HCT116 (cell line): ENCODE measurements around the gene CUX1. TPM values are rescaled to one million over a fixed set of nuclear protein-coding genes. Genes with fewer than 3 reads are reported as not detected.
"Not testable (repeated sequence)": the region's sequence is repeated elsewhere in the genome, so short reads cannot be mapped to it uniquely, and the experiment has no call there.

Experiments used
- ATAC-seq: fragments of 200-7000 bp; cut with Tn5 transposase; 2 replicates; pipeline ENCODE4 v1.9.1; 2020; ENCODE audit warnings: mild to moderate bottlenecking, moderate library complexity
- BruUV-seq: library from RNA; stranded (reverse); fragments of 400-500 nt; replicated peaks from 2 replicates; lab custom pipeline; 2021; lab: Mats Ljungman, UMichigan
- CTCF ChIA-PET: fragments of 300-600 bp; sonication (Branson Sonifier 250); formaldehyde crosslinking; loops from one replicate; lab custom pipeline; 2021; ENCODE audit warnings: antibody characterized with exemption; lab: Charles Lee
- POLR2A ChIA-PET: fragments of 300-600, 350-600 bp; sonication (Branson Sonifier 250); formaldehyde crosslinking; loops from one replicate; lab custom pipeline; 2021; ENCODE audit warnings: antibody characterized with exemption; lab: Charles Lee
- RAD21 ChIA-PET, 2 experiments: fragments of 300-600 bp; sonication (Branson Sonifier 250); formaldehyde crosslinking; loops; one replicate each; lab custom pipeline; 2023; ENCODE audit warnings: low total read pairs in 2 of 2; ENCODE audit not compliant: uncharacterized antibody in 2 of 2, unreplicated experiment in 2 of 2, low non-redundant PET in 1 of 2; lab: Charles Lee
- DNase-seq: peaks from one replicate; pipeline ENCODE4 v3.0.0-alpha.2; 2010; ENCODE audit warnings: low read depth, low spot score
- H2AFZ ChIP-seq: fragments of 200-600 bp; shearing (Covaris generic), sonication (generic); 2 replicates; pipeline ENCODE4 v1.6.1; 2017; ENCODE audit warnings: low read depth, mixed run types, mixed read lengths, antibody characterized with exemption, low read length; ENCODE audit not compliant: poor library complexity, severe bottlenecking
- H3K27ac ChIP-seq: 2 replicates; pipeline ENCODE4 v1.5.1; 2012; ENCODE audit warnings: low read depth, low read length
- H3K27me3 ChIP-seq: fragments of 200-600 bp; sonication (generic); 2 replicates; pipeline ENCODE4 v1.6.1; 2016; ENCODE audit warnings: mixed run types, low read length, mixed read lengths; ENCODE audit not compliant: insufficient read depth
- H3K36me3 ChIP-seq, 2 experiments: fragments of 200-500 bp in 1 of 2; fragments of 200-600 bp in 1 of 2; sonication (Bioruptor generic) in 1 of 2; sonication (generic) in 1 of 2; 2 replicates each; pipeline versions ENCODE4 v1.5.1 to v1.6.1; 2014 to 2016; ENCODE audit warnings: low read length in 2 of 2, inconsistent platforms in 1 of 2, mixed read lengths in 1 of 2, mixed run types in 1 of 2; ENCODE audit not compliant: insufficient read depth in 2 of 2, control insufficient read depth in 1 of 2
- H3K4me1 ChIP-seq, 2 experiments: fragments of 200-600 bp in 1 of 2; sonication (generic) in 1 of 2; 2 replicates each; pipeline versions ENCODE4 v1.5.1 to v1.6.1; 2012 to 2017; ENCODE audit warnings: low read length in 2 of 2, inconsistent platforms in 1 of 2, mild to moderate bottlenecking in 1 of 2, mixed read lengths in 1 of 2, mixed run types in 1 of 2, moderate library complexity in 1 of 2; ENCODE audit not compliant: insufficient read depth in 2 of 2, control insufficient read depth in 1 of 2
- H3K4me2 ChIP-seq: fragments of 200-600 bp; sonication (generic); 2 replicates; pipeline ENCODE4 v1.6.1; 2017; ENCODE audit warnings: mixed run types, low read length, mixed read lengths
- H3K4me3 ChIP-seq, 2 experiments: fragments of 200-600 bp in 1 of 2; sonication (generic) in 1 of 2; replicated peaks in 1 of 2; 2 replicates each; pipeline ENCODE4 v1.5.1; 2011 to 2016; ENCODE audit warnings: low read length in 2 of 2, control low read depth in 1 of 2, low read depth in 1 of 2, mild to moderate bottlenecking in 1 of 2, mixed read lengths in 1 of 2, mixed run types in 1 of 2
- H3K79me2 ChIP-seq: fragments of 200-600 bp; sonication (generic); 2 replicates; pipeline ENCODE4 v1.6.1; 2017; ENCODE audit warnings: mild to moderate bottlenecking, mixed run types, low read length, moderate library complexity, mixed read lengths; ENCODE audit not compliant: insufficient read depth
- H3K9ac ChIP-seq: fragments of 200-600 bp; sonication (generic); 2 replicates; pipeline ENCODE4 v1.6.1; 2016; ENCODE audit warnings: low read length, mixed read lengths
- H3K9me2 ChIP-seq: fragments of 200-600 bp; sonication (generic), shearing (Covaris generic); 2 replicates; pipeline ENCODE4 v1.6.1; 2017; ENCODE audit warnings: mixed run types, mild to moderate bottlenecking, moderate library complexity; ENCODE audit not compliant: insufficient read depth
- H3K9me3 ChIP-seq, 2 experiments: fragments of 200-500 bp in 1 of 2; fragments of 200-600 bp in 1 of 2; sonication (Bioruptor generic) in 1 of 2; sonication (generic) in 1 of 2; 2 replicates each; pipeline ENCODE4 v1.6.1; 2014 to 2017; ENCODE audit warnings: low read length in 2 of 2, mixed read lengths in 2 of 2, inconsistent platforms in 1 of 2, low read depth in 1 of 2, mild to moderate bottlenecking in 1 of 2, mixed run types in 1 of 2, moderate library complexity in 1 of 2; ENCODE audit not compliant: control insufficient read depth in 1 of 2, insufficient read depth in 1 of 2
- H4K20me1 ChIP-seq: fragments of 200-600 bp; sonication (generic), shearing (Covaris generic); 2 replicates; pipeline ENCODE4 v1.6.1; 2017; ENCODE audit warnings: mixed run types, mild to moderate bottlenecking, moderate library complexity; ENCODE audit not compliant: insufficient read depth
- CEBPB ChIP-seq: IDR thresholded peaks from 2 replicates; pipeline ENCODE4 v1.6.1; 2012; ENCODE audit warnings: low read depth
- EGR1 ChIP-seq: IDR thresholded peaks from 2 replicates; pipeline ENCODE4 v1.6.1; 2012; ENCODE audit warnings: low read depth
- ELF1 ChIP-seq: IDR thresholded peaks from 2 replicates; pipeline ENCODE4 v1.6.1; 2012; ENCODE audit warnings: low read depth, borderline replicate concordance
- FOSL1 ChIP-seq: IDR thresholded peaks from 2 replicates; pipeline ENCODE4 v1.6.1; 2012; ENCODE audit warnings: low read depth
- JUND ChIP-seq: IDR thresholded peaks from 2 replicates; pipeline ENCODE4 v1.6.1; 2012
- MAX ChIP-seq: IDR thresholded peaks from 2 replicates; pipeline ENCODE4 v1.6.1; 2012
- POLR2A ChIP-seq: IDR thresholded peaks from 2 replicates; pipeline ENCODE4 v1.7.0; 2011; ENCODE audit warnings: borderline replicate concordance; ENCODE audit not compliant: insufficient read depth, insufficient read length; ENCODE audit errors: extremely low read depth
- POLR2AphosphoS5 ChIP-seq: IDR thresholded peaks from 2 replicates; pipeline ENCODE4 v1.6.1; 2011; ENCODE audit warnings: mild to moderate bottlenecking, low read depth, low read length, moderate library complexity
- RAD21 ChIP-seq: IDR thresholded peaks from 2 replicates; pipeline ENCODE4 v1.6.1; 2012; ENCODE audit warnings: low read depth, mild to moderate bottlenecking
- SIN3A ChIP-seq: IDR thresholded peaks from 2 replicates; pipeline ENCODE4 v1.6.1; 2012; ENCODE audit warnings: low read depth
- SP1 ChIP-seq: IDR thresholded peaks from 2 replicates; pipeline ENCODE4 v1.6.1; 2012; ENCODE audit warnings: low read depth
- TCF7L2 ChIP-seq: IDR thresholded peaks from 2 replicates; pipeline ENCODE4 v1.7.0; 2011; ENCODE audit warnings: borderline replicate concordance, inconsistent platforms; ENCODE audit not compliant: insufficient read depth, insufficient read length; ENCODE audit errors: extremely low read depth
- ZBTB33 ChIP-seq: IDR thresholded peaks from 2 replicates; pipeline ENCODE4 v1.6.1; 2011; ENCODE audit warnings: mild to moderate bottlenecking, low read length, moderate library complexity; ENCODE audit not compliant: insufficient replicate concordance; ENCODE audit errors: extremely low read depth
- ZFX ChIP-seq: fragments of 450-650 bp; IDR thresholded peaks from 2 replicates; pipeline ENCODE4 v1.6.1; 2017
- intact Hi-C: fragments of 100-400 bp; cut with micrococcal nuclease; formaldehyde crosslinking; loops from 2 replicates; pipeline ENCODE4 v1.10.0; 2022
- total RNA-seq: library from RNA; stranded (reverse); gene quantifications from one replicate; pipeline ENCODE4 v1.2.1, GENCODE V29; 2021; ENCODE audit not compliant: unreplicated experiment

Gene CUX1
- total RNA-seq, 1 experiment from 2014 or later: 68.9 TPM

GRCh38 chr7:101849314-101849713 lies 31.9 kb downstream of the CUX1 start:
- H3K4me3 ChIP-seq, H3K9me2 ChIP-seq, H3K9ac ChIP-seq, RAD21 ChIA-PET, CTCF ChIA-PET, H3K4me1 ChIP-seq, H3K27ac ChIP-seq, DNase-seq, H3K4me2 ChIP-seq, POLR2A ChIA-PET, intact Hi-C loops, H3K36me3 ChIP-seq, H3K27me3 ChIP-seq, H4K20me1 ChIP-seq, BruUV-seq, ATAC-seq, H2AFZ ChIP-seq: not testable (repeated sequence)
- Histone ChIP-seq H3K79me2 (peaks cover 95% of the 10 kb centered on the region), H3K9me3 (peaks cover 0 to 20% of the 10 kb centered on the region in 2 experiments; a peak in 2 of 4 replicates)

- H3K9me3 ChIP-seq, H3K36me3 ChIP-seq, BruUV-seq, H4K20me1 ChIP-seq, H3K27ac ChIP-seq, RAD21 ChIA-PET, H3K4me3 ChIP-seq, H3K9me2 ChIP-seq, H3K4me2 ChIP-seq, H3K27me3 ChIP-seq, POLR2A ChIA-PET, CTCF ChIA-PET, H2AFZ ChIP-seq, ATAC-seq, DNase-seq, H3K9ac ChIP-seq: not testable (repeated sequence)
- intact Hi-C loops: loop anchor here (10.0 kb wide), 1 partner anchor 382 kb away; no protein-coding TSS in a partner anchor
- Histone ChIP-seq H3K4me1 (peaks cover 19 to 38% of the 10 kb centered on the region in 2 experiments), H3K79me2 (peaks cover 85% of the 10 kb centered on the region)
These were observed 34.9 kb downstream of the CUX1 start for GRCh38 chr7:101852364-101852763.

- ATAC-seq: no peak
- RAD21 ChIA-PET: no interaction called here
- TF ChIP-seq CEBPB (no peak), POLR2AphosphoS5 (no peak), ZFX (no peak), SP1 (no peak), EGR1 (no peak), ELF1 (no peak), POLR2A (no peak), ZBTB33 (no peak), SIN3A (no peak), MAX (no peak), FOSL1 (no peak), JUND (no peak), TCF7L2 (no peak), RAD21 (no peak)
These were observed 36.3 kb downstream of the CUX1 start for GRCh38 chr7:101853684-101854083.

More at GRCh38 chr7:101853684-101854083, 36.3 kb downstream of the CUX1 start:
- intact Hi-C loops: loop anchor here (10.0 kb wide), 1 partner anchor 381 kb away; no protein-coding TSS in a partner anchor
- peaks cover 87% of the 10 kb centered on the region for H3K79me2 ChIP-seq
- H4K20me1 ChIP-seq: peaks cover 6% of the 10 kb centered on the region; the same call in 1 of the 2 replicates
- no peak overlapping the region for H3K4me2 ChIP-seq
- DNase-seq: no peak
- H3K27ac ChIP-seq: no peak overlapping the region
- no peaks in the 10 kb centered on the region for H3K9me3 ChIP-seq
- POLR2A ChIA-PET: no interaction called here
- no peak overlapping the region for H3K4me3 ChIP-seq
- peaks cover 22 to 48% of the 10 kb centered on the region in 2 experiments for H3K4me1 ChIP-seq
- CTCF ChIA-PET: no interaction called here
- BruUV-seq: no TSS peak
- H3K27me3 ChIP-seq: no peaks in the 10 kb centered on the region
- H3K9ac ChIP-seq: no peak overlapping the region
- H2AFZ ChIP-seq: no peak overlapping the region
- no peaks in the 10 kb centered on the region for H3K36me3 ChIP-seq
- H3K9me2 ChIP-seq: no peaks in the 10 kb centered on the region
